Stimulated activated CD8-positive, alpha-beta memory T cell treated with anti-CD3 and anti-CD28 coated beads, Interleukin-7, amount 100 ng/mL, for 48 hours (primary cell): ENCODE results near the gene EVX1.

Source experiments
- DNase-seq, 2 donors: peaks; one replicate each; pipeline ENCODE4 v3.0.0-alpha.2; 2020; ENCODE audit warnings: low read depth in 1 of 2; ENCODE audit errors: extremely low read depth in 1 of 2

The EVX1 gene

GRCh38 chr7:27204851-27205322, 37.7 kb upstream of the EVX1 start:
- DNase-seq: no peak

- no peak for DNase-seq
Measured at GRCh38 chr7:27205325-27206280, 37.0 kb upstream of the EVX1 start.

GRCh38 chr7:27207348-27207985, 35.1 kb upstream of the EVX1 start:
- no peak for DNase-seq

- no peak for DNase-seq
Measured at GRCh38 chr7:27208998-27209397, 33.6 kb upstream of the EVX1 start.

- DNase-seq: no peak
Measured at GRCh38 chr7:27209933-27210440, 32.6 kb upstream of the EVX1 start.

GRCh38 chr7:27210441-27211083, 32.0 kb upstream of the EVX1 start:
- DNase-seq: no peak

- DNase-seq: no peak
Measured at GRCh38 chr7:27211084-27211446, 31.5 kb upstream of the EVX1 start.

- DNase-seq: no peak
Measured at GRCh38 chr7:27211764-27212204, 30.8 kb upstream of the EVX1 start.

- no peak for DNase-seq
Measured at GRCh38 chr7:27212497-27213432, 29.8 kb upstream of the EVX1 start.

- no peak for DNase-seq
Measured at GRCh38 chr7:27213433-27214238, 29.0 kb upstream of the EVX1 start.

- no peak for DNase-seq
Measured at GRCh38 chr7:27214239-27214950, 28.2 kb upstream of the EVX1 start.

- no peak for DNase-seq
Measured at GRCh38 chr7:27215356-27215755, 27.2 kb upstream of the EVX1 start.

GRCh38 chr7:27217951-27218350, 24.7 kb upstream of the EVX1 start:
- DNase-seq: no peak

GRCh38 chr7:27219821-27220220, 22.8 kb upstream of the EVX1 start:
- no peak for DNase-seq

GRCh38 chr7:27220440-27220955, 22.1 kb upstream of the EVX1 start:
- DNase-seq: no peak

GRCh38 chr7:27221201-27221797, 21.3 kb upstream of the EVX1 start:
- no peak for DNase-seq

GRCh38 chr7:27223941-27224575, 18.5 kb upstream of the EVX1 start:
- DNase-seq: no peak
